GM12873 (cell line): ENCODE results near the gene CLTB.

ENCODE experiments used
- CTCF ChIP-seq: IDR thresholded peaks from 2 replicates; pipeline ENCODE4 v1.5.1; 2012; ENCODE audit warnings: low read depth, mild to moderate bottlenecking, moderate library complexity, low read length, control low read depth; ENCODE audit not compliant: insufficient read depth; ENCODE audit errors: missing control alignments

The CLTB gene

GRCh38 chr5:176440927-176441706, 24.8 kb upstream of the CLTB start:
- no peak for TF ChIP-seq CTCF

GRCh38 chr5:176438959-176439757, 22.8 kb upstream of the CLTB start:
- TF ChIP-seq CTCF, result no peak

GRCh38 chr5:176436656-176437055, 20.3 kb upstream of the CLTB start:
- TF ChIP-seq CTCF, result no peak

GRCh38 chr5:176432707-176433106, 16.4 kb upstream of the CLTB start:
- no peak for TF ChIP-seq CTCF

- TF ChIP-seq CTCF, result no peak
Observed at GRCh38 chr5:176429972-176430371, 13.6 kb upstream of the CLTB start.

GRCh38 chr5:176427971-176428370, 11.6 kb upstream of the CLTB start:
- TF ChIP-seq CTCF, result no peak

- TF ChIP-seq CTCF, result no peak
Observed at GRCh38 chr5:176426876-176427275, 10.5 kb upstream of the CLTB start.
